HCT116 (cell line): Measurements from ENCODE around the gene NCOA5. TPM values are rescaled to one million over a fixed set of nuclear protein-coding genes. Genes with fewer than 3 reads are reported as not detected.

Source experiments
- ATAC-seq: fragments of 200-7000 bp; cut with Tn5 transposase; 2 replicates; pipeline ENCODE4 v1.9.1; 2020; ENCODE audit warnings: mild to moderate bottlenecking, moderate library complexity
- BruUV-seq: library from RNA; stranded (reverse); fragments of 400-500 nt; replicated peaks from 2 replicates; lab custom pipeline; 2021; lab: Mats Ljungman, UMichigan
- CTCF ChIA-PET: fragments of 300-600 bp; sonication (Branson Sonifier 250); formaldehyde crosslinking; loops from one replicate; lab custom pipeline; 2021; ENCODE audit warnings: antibody characterized with exemption; lab: Charles Lee
- POLR2A ChIA-PET: fragments of 300-600, 350-600 bp; sonication (Branson Sonifier 250); formaldehyde crosslinking; loops from one replicate; lab custom pipeline; 2021; ENCODE audit warnings: antibody characterized with exemption; lab: Charles Lee
- RAD21 ChIA-PET, 2 experiments: fragments of 300-600 bp; sonication (Branson Sonifier 250); formaldehyde crosslinking; loops; one replicate each; lab custom pipeline; 2023; ENCODE audit warnings: low total read pairs in 2 of 2; ENCODE audit not compliant: uncharacterized antibody in 2 of 2, unreplicated experiment in 2 of 2, low non-redundant PET in 1 of 2; lab: Charles Lee
- DNase-seq: peaks from one replicate; pipeline ENCODE4 v3.0.0-alpha.2; 2010; ENCODE audit warnings: low read depth, low spot score
- H2AFZ ChIP-seq: fragments of 200-600 bp; shearing (Covaris generic), sonication (generic); 2 replicates; pipeline ENCODE4 v1.6.1; 2017; ENCODE audit warnings: low read depth, mixed run types, mixed read lengths, antibody characterized with exemption, low read length; ENCODE audit not compliant: poor library complexity, severe bottlenecking
- H3K27ac ChIP-seq: 2 replicates; pipeline ENCODE4 v1.5.1; 2012; ENCODE audit warnings: low read depth, low read length
- H3K27me3 ChIP-seq: fragments of 200-600 bp; sonication (generic); 2 replicates; pipeline ENCODE4 v1.6.1; 2016; ENCODE audit warnings: mixed run types, low read length, mixed read lengths; ENCODE audit not compliant: insufficient read depth
- H3K36me3 ChIP-seq, 2 experiments: fragments of 200-500 bp in 1 of 2; fragments of 200-600 bp in 1 of 2; sonication (Bioruptor generic) in 1 of 2; sonication (generic) in 1 of 2; 2 replicates each; pipeline versions ENCODE4 v1.5.1 to v1.6.1; 2014 to 2016; ENCODE audit warnings: low read length in 2 of 2, inconsistent platforms in 1 of 2, mixed read lengths in 1 of 2, mixed run types in 1 of 2; ENCODE audit not compliant: insufficient read depth in 2 of 2, control insufficient read depth in 1 of 2
- H3K4me1 ChIP-seq, 2 experiments: fragments of 200-600 bp in 1 of 2; sonication (generic) in 1 of 2; 2 replicates each; pipeline versions ENCODE4 v1.5.1 to v1.6.1; 2012 to 2017; ENCODE audit warnings: low read length in 2 of 2, inconsistent platforms in 1 of 2, mild to moderate bottlenecking in 1 of 2, mixed read lengths in 1 of 2, mixed run types in 1 of 2, moderate library complexity in 1 of 2; ENCODE audit not compliant: insufficient read depth in 2 of 2, control insufficient read depth in 1 of 2
- H3K4me2 ChIP-seq: fragments of 200-600 bp; sonication (generic); 2 replicates; pipeline ENCODE4 v1.6.1; 2017; ENCODE audit warnings: mixed run types, low read length, mixed read lengths
- H3K4me3 ChIP-seq, 2 experiments: fragments of 200-600 bp in 1 of 2; sonication (generic) in 1 of 2; replicated peaks in 1 of 2; 2 replicates each; pipeline ENCODE4 v1.5.1; 2011 to 2016; ENCODE audit warnings: low read length in 2 of 2, control low read depth in 1 of 2, low read depth in 1 of 2, mild to moderate bottlenecking in 1 of 2, mixed read lengths in 1 of 2, mixed run types in 1 of 2
- H3K79me2 ChIP-seq: fragments of 200-600 bp; sonication (generic); 2 replicates; pipeline ENCODE4 v1.6.1; 2017; ENCODE audit warnings: mild to moderate bottlenecking, mixed run types, low read length, moderate library complexity, mixed read lengths; ENCODE audit not compliant: insufficient read depth
- H3K9ac ChIP-seq: fragments of 200-600 bp; sonication (generic); 2 replicates; pipeline ENCODE4 v1.6.1; 2016; ENCODE audit warnings: low read length, mixed read lengths
- H3K9me2 ChIP-seq: fragments of 200-600 bp; sonication (generic), shearing (Covaris generic); 2 replicates; pipeline ENCODE4 v1.6.1; 2017; ENCODE audit warnings: mixed run types, mild to moderate bottlenecking, moderate library complexity; ENCODE audit not compliant: insufficient read depth
- H3K9me3 ChIP-seq, 2 experiments: fragments of 200-500 bp in 1 of 2; fragments of 200-600 bp in 1 of 2; sonication (Bioruptor generic) in 1 of 2; sonication (generic) in 1 of 2; 2 replicates each; pipeline ENCODE4 v1.6.1; 2014 to 2017; ENCODE audit warnings: low read length in 2 of 2, mixed read lengths in 2 of 2, inconsistent platforms in 1 of 2, low read depth in 1 of 2, mild to moderate bottlenecking in 1 of 2, mixed run types in 1 of 2, moderate library complexity in 1 of 2; ENCODE audit not compliant: control insufficient read depth in 1 of 2, insufficient read depth in 1 of 2
- H4K20me1 ChIP-seq: fragments of 200-600 bp; sonication (generic), shearing (Covaris generic); 2 replicates; pipeline ENCODE4 v1.6.1; 2017; ENCODE audit warnings: mixed run types, mild to moderate bottlenecking, moderate library complexity; ENCODE audit not compliant: insufficient read depth
- ATF3 ChIP-seq: IDR thresholded peaks from 2 replicates; pipeline ENCODE4 v1.6.1; 2012
- CBX3 ChIP-seq: IDR thresholded peaks from 2 replicates; pipeline ENCODE4 v1.6.1; 2012; ENCODE audit warnings: low read depth
- CEBPB ChIP-seq: IDR thresholded peaks from 2 replicates; pipeline ENCODE4 v1.6.1; 2012; ENCODE audit warnings: low read depth
- EZH2phosphoT487 ChIP-seq: fragments of 200-600 bp; IDR thresholded peaks from 2 replicates; pipeline ENCODE4 v1.6.1; 2018; ENCODE audit warnings: antibody characterized with exemption, borderline replicate concordance
- FOSL1 ChIP-seq: IDR thresholded peaks from 2 replicates; pipeline ENCODE4 v1.6.1; 2012; ENCODE audit warnings: low read depth
- RAD21 ChIP-seq: IDR thresholded peaks from 2 replicates; pipeline ENCODE4 v1.6.1; 2012; ENCODE audit warnings: low read depth, mild to moderate bottlenecking
- REST ChIP-seq: IDR thresholded peaks from 2 replicates; pipeline ENCODE4 v1.6.1; 2012; ENCODE audit warnings: low read depth
- SIN3A ChIP-seq: IDR thresholded peaks from 2 replicates; pipeline ENCODE4 v1.6.1; 2012; ENCODE audit warnings: low read depth
- SP1 ChIP-seq: IDR thresholded peaks from 2 replicates; pipeline ENCODE4 v1.6.1; 2012; ENCODE audit warnings: low read depth
- YY1 ChIP-seq: IDR thresholded peaks from 2 replicates; pipeline ENCODE4 v1.6.1; 2011; ENCODE audit warnings: low read length, low read depth, moderate library complexity, mild to moderate bottlenecking; ENCODE audit not compliant: insufficient replicate concordance; ENCODE audit errors: extremely low read depth
- ZFX ChIP-seq: fragments of 450-650 bp; IDR thresholded peaks from 2 replicates; pipeline ENCODE4 v1.6.1; 2017
- ZNF274 ChIP-seq: fragments of 200-500 bp; sonication (Bioruptor generic); IDR thresholded peaks from 2 replicates; pipeline ENCODE4 v1.6.1; 2014; ENCODE audit warnings: mild to moderate bottlenecking, low read depth, low read length, inconsistent platforms
- intact Hi-C: fragments of 100-400 bp; cut with micrococcal nuclease; formaldehyde crosslinking; loops from 2 replicates; pipeline ENCODE4 v1.10.0; 2022
- total RNA-seq: library from RNA; stranded (reverse); gene quantifications from one replicate; pipeline ENCODE4 v1.2.1, GENCODE V29; 2021; ENCODE audit not compliant: unreplicated experiment
- TF ChIP-seq, protein P1 (sequence below): IDR thresholded peaks from 2 replicates; pipeline ENCODE4 v1.6.1; 2012
- TF ChIP-seq, protein P2 (sequence below): IDR thresholded peaks from 2 replicates; pipeline ENCODE4 v1.6.1; 2011; ENCODE audit warnings: mild to moderate bottlenecking, low read length, moderate library complexity; ENCODE audit not compliant: insufficient replicate concordance; ENCODE audit errors: extremely low read depth

The NCOA5 gene
- total RNA-seq, 1 experiment from 2014 or later = 31.6 TPM

DNA sequence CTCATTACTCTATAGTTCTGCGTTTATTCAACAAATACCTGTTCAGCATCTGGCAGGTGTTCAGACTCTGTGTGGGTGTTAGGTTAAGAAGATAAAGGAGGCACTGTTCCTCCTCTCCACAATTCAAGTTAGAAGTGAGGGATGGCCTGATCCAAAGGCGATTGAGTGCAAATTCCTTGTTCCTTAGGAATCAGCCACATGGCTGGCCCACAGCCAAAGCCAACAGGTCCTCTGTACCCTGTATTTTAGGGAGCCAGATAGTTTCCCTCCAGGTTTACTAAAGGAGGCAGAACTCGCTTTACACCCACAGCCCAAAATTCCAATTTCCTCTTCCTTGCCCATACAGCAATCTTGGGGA, 23.3 kb upstream of the NCOA5 start:
- RAD21 ChIA-PET = no interaction called here
- CTCF ChIA-PET = no interaction called here
- H3K9me3 ChIP-seq = no peaks in the 10 kb centered on the region
- POLR2A ChIA-PET = no interaction called here
- H2AFZ ChIP-seq = no peak overlapping the region
- H3K4me3 ChIP-seq = no peak overlapping the region
- TF ChIP-seq YY1 = no peak
- no peak for DNase-seq
- no peak for ATAC-seq
- H3K4me1 ChIP-seq = peaks cover 4 to 6% of the 10 kb centered on the region in 2 experiments; a peak in 3 of 4 replicates
- H3K4me2 ChIP-seq = no peak overlapping the region
- H3K36me3 ChIP-seq = no peaks in the 10 kb centered on the region
- H3K9me2 ChIP-seq = no peaks in the 10 kb centered on the region
- H4K20me1 ChIP-seq = no peaks in the 10 kb centered on the region
- no peak overlapping the region for H3K27ac ChIP-seq
- no peaks in the 10 kb centered on the region for H3K79me2 ChIP-seq
- BruUV-seq = no TSS peak
- no peak overlapping the region for H3K9ac ChIP-seq
- intact Hi-C loops = no loop called here
- H3K27me3 ChIP-seq = peaks cover 17% of the 10 kb centered on the region; the same call in 1 of the 2 replicates

DNA sequence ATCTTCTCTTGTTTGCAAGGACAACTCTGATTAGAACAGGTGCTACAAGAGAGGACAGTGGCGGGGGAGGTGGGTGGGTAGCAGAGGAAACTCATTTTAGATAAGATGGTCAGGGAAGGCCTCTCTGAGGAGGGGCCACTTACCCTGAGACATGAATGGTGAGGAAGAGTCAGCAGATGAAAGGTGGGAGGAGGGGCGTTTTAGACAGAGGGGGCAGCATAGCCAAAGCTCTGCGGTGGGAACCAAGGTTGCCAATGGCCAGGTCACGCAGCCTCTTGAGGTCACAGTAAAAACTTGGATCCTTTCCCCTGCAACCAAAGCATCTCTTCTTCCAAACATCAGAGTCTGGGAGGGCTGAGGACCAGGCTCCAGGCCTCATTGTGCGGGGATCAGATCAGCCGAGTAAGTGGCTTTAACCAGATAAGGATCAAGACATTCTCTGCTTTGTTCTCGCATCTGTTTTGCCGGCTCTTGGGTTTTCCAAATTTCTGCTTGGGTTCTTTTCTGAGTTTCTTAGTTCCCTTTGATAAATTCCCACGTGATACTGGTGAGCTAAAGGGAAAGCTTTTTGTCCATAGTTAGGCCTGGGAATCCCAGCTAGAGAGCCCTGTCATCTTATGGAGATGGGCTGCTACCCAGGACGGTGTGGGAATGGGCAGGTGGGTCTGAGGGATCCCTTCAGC, 22.8 kb upstream of the NCOA5 start:
- no peaks in the 10 kb centered on the region for H3K36me3 ChIP-seq
- peaks cover 1 to 2% of the 10 kb centered on the region in 2 experiments; a peak in 3 of 4 replicates for H3K4me1 ChIP-seq
- H3K4me2 ChIP-seq = no peak overlapping the region
- no peak overlapping the region for H3K4me3 ChIP-seq
- TF ChIP-seq ZNF274 (no peak), REST (no peak), CBX3 (no peak), ZFX (no peak), EZH2phosphoT487 (no peak), CEBPB (no peak), SIN3A (no peak), SP1 (no peak), RAD21 (no peak), FOSL1 (no peak), ATF3 (no peak)
- TF ChIP-seq, protein P1, sequence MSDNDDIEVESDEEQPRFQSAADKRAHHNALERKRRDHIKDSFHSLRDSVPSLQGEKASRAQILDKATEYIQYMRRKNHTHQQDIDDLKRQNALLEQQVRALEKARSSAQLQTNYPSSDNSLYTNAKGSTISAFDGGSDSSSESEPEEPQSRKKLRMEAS = no peak
- TF ChIP-seq, protein P2, sequence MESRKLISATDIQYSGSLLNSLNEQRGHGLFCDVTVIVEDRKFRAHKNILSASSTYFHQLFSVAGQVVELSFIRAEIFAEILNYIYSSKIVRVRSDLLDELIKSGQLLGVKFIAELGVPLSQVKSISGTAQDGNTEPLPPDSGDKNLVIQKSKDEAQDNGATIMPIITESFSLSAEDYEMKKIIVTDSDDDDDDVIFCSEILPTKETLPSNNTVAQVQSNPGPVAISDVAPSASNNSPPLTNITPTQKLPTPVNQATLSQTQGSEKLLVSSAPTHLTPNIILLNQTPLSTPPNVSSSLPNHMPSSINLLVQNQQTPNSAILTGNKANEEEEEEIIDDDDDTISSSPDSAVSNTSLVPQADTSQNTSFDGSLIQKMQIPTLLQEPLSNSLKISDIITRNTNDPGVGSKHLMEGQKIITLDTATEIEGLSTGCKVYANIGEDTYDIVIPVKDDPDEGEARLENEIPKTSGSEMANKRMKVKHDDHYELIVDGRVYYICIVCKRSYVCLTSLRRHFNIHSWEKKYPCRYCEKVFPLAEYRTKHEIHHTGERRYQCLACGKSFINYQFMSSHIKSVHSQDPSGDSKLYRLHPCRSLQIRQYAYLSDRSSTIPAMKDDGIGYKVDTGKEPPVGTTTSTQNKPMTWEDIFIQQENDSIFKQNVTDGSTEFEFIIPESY = no peak
- TF ChIP-seq, all 23 proteins: peak for 0
- DNase-seq (no peak), ATAC-seq (no peak)
- intact Hi-C loops = no loop called here
- Histone ChIP-seq H3K79me2 (no peaks in the 10 kb centered on the region), H2AFZ (no peak overlapping the region), H3K27ac (no peak overlapping the region), H3K9ac (no peak overlapping the region), H3K9me2 (no peaks in the 10 kb centered on the region), H4K20me1 (no peaks in the 10 kb centered on the region), H3K27me3 (peaks cover 17% of the 10 kb centered on the region; the same call in 1 of the 2 replicates), H3K9me3 (no peaks in the 10 kb centered on the region)
- POLR2A ChIA-PET = no interaction called here
- CTCF ChIA-PET = no interaction called here
- RAD21 ChIA-PET = no interaction called here
- BruUV-seq = no TSS peak
